ENCODE measurements around the gene SCFD2. TPM values are rescaled to one million over a fixed set of nuclear protein-coding genes. Genes with fewer than 3 reads are reported as not detected.

SCFD2 gene
- total and polyA plus RNA-seq, 2 donors (not counting 3 experiments of a cell fraction or from before 2014, with no cell fraction given) = 12.3 to 22.8 TPM

DNA sequence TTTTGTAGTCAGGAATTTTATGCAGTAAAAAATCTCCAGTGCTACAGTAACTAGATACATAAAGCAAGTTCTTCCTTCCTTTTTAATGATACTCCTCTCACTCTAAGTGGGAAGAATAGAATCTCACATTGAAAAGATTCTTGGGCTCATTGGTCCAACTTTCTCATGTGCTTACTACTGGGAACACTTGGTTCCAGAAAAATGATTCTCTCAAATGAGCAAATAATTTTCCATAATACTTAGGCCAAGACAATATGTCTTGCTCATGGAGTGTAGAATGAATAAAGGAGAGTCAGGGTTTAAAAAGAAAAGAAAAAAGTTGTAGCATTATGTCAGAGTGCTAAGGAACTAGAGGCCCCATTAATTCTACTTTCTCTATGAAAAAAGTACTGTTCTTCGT, 306.0 kb downstream of the SCFD2 start:
- no peak overlapping the region for H2AFZ ChIP-seq (ENCODE audit: low read depth, low read length)
- H3K4me2 ChIP-seq (ENCODE audit: insufficient read depth, low read length) = no peak overlapping the region
- DNase-seq (ENCODE audit: low read depth, low spot score) = no peak
- H3K4me3 ChIP-seq (replicated peaks in 1 of 3; ENCODE audit: insufficient read depth in 1 of 3, low read depth in 1 of 3, low read length in 3 of 3) = no peak overlapping the region
- no peaks in the 10 kb centered on the region for H3K36me3 ChIP-seq (ENCODE audit: control insufficient read depth in 2 of 2, extremely low read depth in 1 of 2, insufficient read depth in 2 of 2, low read length in 2 of 2)
- H4K20me1 ChIP-seq (replicated peaks; ENCODE audit: control insufficient read depth, extremely low read depth, insufficient read depth, low read length) = no peaks in the 10 kb centered on the region
- H3K9me1 ChIP-seq (replicated peaks; ENCODE audit: control insufficient read depth, extremely low read depth, insufficient read depth, low read length) = no peaks in the 10 kb centered on the region
- CTCF ChIA-PET = interaction anchor here (1.0 kb wide), 1 partner anchor 12 kb away, joined by 3 read pairs; no protein-coding TSS in a partner anchor
- H3K9ac ChIP-seq (replicated peaks; ENCODE audit: extremely low read depth, insufficient read depth, low read length) = no peak overlapping the region
- no peaks in the 10 kb centered on the region for H3K79me2 ChIP-seq (ENCODE audit: control insufficient read depth, insufficient read depth, low read length)
- BruUV-seq (replicated peaks) = no TSS peak
- intact Hi-C loops (cut with micrococcal nuclease) = no loop called here
- no peaks in the 10 kb centered on the region for H3K4me1 ChIP-seq (ENCODE audit: control insufficient read depth, extremely low read depth, insufficient read depth, low read length)
- POLR2A ChIA-PET = no interaction called here
- TF ChIP-seq POLR2AphosphoS5 (IDR thresholded peaks at IDR 0.05; ENCODE audit: insufficient read depth, low read depth, low read length) (no peak), POLR2A (IDR thresholded peaks at IDR 0.05; ENCODE audit: low read depth, low read length) (no peak), JUN (IDR thresholded peaks at IDR 0.05; ENCODE audit: borderline replicate concordance, insufficient read depth, insufficient read length, low read depth) (no peak), FOS (IDR thresholded peaks at IDR 0.05; ENCODE audit: borderline replicate concordance, insufficient read depth, low read length) (no peak), EZH2 (IDR thresholded peaks at IDR 0.05; ENCODE audit: borderline replicate concordance, low read depth, low read length, severe bottlenecking) (no peak), MYC (IDR thresholded peaks at IDR 0.05; ENCODE audit: low read depth, low read length) (no peak), GATA2 (IDR thresholded peaks at IDR 0.05; ENCODE audit: insufficient read depth, insufficient read length, low read depth, low read length) (no peak), CTCF (IDR thresholded peaks at IDR 0.05; ENCODE audit: extremely low read depth in 1 of 2, insufficient read depth in 1 of 2, low read depth in 1 of 2, low read length in 2 of 2) (no peak)
- TF ChIP-seq, protein P1, sequence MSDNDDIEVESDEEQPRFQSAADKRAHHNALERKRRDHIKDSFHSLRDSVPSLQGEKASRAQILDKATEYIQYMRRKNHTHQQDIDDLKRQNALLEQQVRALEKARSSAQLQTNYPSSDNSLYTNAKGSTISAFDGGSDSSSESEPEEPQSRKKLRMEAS (IDR thresholded peaks at IDR 0.05; ENCODE audit: insufficient read depth, insufficient read length) = no peak
- no peak for FAIRE-seq
- no peaks in the 10 kb centered on the region for H3K27me3 ChIP-seq (ENCODE audit: control insufficient read depth in 2 of 2, insufficient read depth in 2 of 2, low read length in 2 of 2)
- H3K27ac ChIP-seq (ENCODE audit: insufficient read depth, low read depth, low read length) = no peak overlapping the region
- dilution Hi-C loops (cut with MboI; ENCODE audit: extremely low pct_ligation_motif_present, low sequenced_read_pairs) = no loop called here
- no peaks in the 10 kb centered on the region for H3K9me3 ChIP-seq (replicated peaks; ENCODE audit: control insufficient read depth, insufficient read depth, low read length)
